Brain pericyte (primary cell): ENCODE measurements around the gene TMEM185B.
"Not testable (repeated sequence)": the region's sequence is repeated elsewhere in the genome, so short reads cannot be mapped to it uniquely, and the experiment has no call there.

ENCODE experiments used
- DNase-seq: peaks from one replicate; pipeline ENCODE4 v3.0.0-alpha.2; 2012; ENCODE audit warnings: low read depth, low spot score

Gene TMEM185B

DNA sequence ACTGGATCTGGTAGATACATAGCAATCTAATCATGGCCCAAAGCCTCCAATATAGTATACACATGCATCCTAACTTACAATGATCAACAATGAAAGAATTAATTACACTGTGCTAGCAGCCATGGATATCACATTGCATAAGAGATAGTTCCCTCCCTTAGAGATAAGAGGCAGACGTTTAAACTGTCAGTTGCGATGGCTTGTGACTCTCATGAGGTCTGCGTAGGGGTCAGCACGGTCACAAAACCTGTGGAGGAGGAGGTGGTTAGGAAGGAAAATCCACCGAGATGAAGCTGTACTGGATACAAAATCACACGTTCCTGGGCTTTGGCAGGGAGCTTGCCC lies 28.7 kb upstream of the TMEM185B start:
- no peak for DNase-seq

GRCh38 chr2:120251078-120251477 lies 27.9 kb upstream of the TMEM185B start:
- DNase-seq = no peak

- DNase-seq = no peak
Measured at GRCh38 chr2:120250640-120251039, 27.4 kb upstream of the TMEM185B start.

DNA sequence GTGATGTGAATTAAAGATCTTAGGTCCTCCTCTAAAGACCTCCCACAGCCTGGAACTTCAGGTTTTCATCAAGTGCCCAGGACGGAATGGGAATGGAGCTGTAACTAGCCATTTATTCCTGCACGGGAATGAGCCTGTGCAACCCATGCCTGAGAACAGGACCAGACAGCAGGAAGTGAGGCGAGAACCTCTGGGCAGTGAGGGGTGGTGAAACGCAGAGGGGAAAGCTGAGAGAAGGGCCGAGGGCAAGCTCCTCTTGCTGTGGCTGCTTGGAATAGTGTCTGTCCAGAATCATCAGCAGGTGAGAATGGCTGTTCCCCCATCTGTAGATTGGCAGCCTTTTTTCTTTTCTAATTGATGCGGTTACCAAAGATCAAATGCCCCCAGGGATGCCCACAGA lies 24.7 kb upstream of the TMEM185B start:
- no peak for DNase-seq

DNA sequence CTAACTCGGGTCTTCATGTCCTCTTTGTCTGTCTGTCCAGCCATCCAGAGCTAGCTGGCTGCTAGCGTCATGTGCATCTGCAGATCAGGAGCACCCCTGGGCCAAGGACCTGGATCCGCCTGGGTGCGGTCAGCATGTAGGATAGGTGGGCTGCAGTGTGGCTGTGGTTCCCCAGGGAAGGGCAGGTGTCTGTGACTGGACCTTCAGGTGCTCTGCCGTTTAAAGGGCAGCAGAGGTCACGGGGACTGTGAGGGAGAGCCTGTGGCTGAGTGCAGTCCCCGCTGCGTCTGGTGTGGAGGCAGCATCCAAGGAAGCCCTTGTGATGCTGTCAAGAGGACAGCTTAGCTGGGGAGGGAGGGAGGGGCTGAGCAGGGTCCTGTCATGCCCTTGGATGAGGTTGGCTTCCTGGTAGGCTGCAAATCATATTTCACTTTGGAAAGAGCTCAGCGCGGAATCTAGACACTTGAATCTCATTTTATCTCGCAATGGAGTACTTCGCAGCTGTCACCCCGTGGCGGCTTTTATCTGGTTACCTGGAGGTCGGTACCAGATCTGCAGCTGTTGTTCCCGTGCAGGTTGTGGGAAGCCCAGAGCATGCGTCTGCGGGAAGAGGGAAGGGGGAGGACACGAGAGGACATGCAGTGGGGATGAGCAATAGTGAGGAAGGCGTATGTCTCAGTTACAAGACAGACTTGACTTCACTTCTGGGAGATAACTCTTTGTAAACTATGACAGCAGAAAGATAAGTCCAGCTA lies 23.5 kb upstream of the TMEM185B start:
- no peak for DNase-seq

- no peak for DNase-seq
Measured at GRCh38 chr2:120245520-120246332, 22.5 kb upstream of the TMEM185B start.

GRCh38 chr2:120244656-120245519 lies 21.7 kb upstream of the TMEM185B start:
- no peak for DNase-seq

DNA sequence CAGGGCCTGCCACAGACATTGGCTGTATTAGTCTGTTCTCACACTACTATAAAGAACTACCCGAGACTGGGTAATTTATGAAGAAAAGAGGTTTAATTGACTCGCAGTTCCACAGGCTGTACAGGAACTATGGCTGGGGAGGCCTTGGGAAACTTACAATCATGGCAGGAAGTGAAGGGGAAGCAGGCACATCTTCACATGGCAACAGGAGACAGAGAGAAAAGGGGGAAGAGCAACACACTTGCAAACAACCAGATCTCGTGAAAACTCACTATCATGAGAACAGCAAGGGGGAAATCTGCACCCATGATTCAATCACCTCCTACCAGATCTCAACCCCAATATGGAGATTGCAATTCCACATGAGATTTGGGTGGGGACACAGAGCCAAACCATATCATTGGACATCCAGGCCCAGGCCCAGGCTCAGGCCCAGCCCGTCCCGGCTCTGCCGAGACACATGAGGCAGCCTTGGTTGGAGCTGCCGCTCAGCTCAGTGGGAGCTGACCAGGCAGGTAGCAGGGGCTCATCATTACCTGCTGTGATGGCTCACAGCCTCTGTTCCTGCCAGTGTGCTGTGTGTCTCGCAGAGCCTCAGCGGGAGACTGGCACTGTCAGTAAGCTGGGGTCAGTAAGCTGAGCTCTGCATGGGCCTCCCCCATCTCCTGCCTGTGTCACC lies 20.8 kb upstream of the TMEM185B start:
- no peak for DNase-seq

GRCh38 chr2:120243211-120243610 lies 20.0 kb upstream of the TMEM185B start:
- DNase-seq = no peak

DNA sequence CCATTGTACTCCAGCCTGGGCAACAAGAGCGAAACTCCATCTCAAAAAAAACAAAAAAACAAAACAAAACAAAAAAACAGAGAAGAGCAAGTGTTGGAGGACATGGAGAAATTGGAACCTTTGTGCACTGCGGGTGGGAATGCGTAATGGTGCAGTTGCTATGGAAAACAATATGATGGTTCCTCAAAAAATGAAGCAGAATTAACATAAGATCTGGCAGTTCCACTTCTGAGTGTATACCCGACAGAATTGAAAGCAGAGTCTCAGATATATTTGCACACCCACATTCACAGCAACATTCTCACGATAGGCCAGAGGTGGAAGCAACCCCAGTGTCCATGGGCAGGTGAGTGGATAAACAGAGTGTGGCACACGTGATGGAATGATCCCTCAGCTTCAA lies 18.5 kb upstream of the TMEM185B start:
- no peak for DNase-seq

DNA sequence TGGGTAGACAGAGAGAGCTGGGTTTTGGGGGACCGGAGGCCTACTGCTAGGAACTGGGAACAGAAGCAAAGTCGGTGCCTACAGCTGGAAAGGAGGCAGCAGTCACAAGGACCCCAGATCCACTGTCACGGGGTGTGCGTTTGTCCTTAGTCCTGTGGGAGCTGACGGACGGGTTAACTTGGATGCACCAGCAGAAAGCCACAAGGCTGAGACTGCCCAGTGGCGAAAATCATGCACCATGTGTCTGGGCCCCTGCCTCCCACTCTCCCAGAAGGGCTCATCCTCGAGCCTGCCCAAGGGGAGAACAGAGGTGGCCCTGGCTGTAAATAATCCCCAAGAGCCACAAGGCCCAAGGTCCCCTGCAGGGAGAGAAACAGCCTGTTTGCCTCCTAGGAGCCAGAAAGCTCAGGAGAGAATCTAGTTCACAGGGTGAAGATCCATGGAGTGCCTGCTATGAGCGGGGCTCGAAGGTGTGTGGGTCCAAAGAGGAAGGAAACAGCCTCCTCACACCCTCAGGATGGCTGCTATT lies 17.8 kb upstream of the TMEM185B start:
- no peak for DNase-seq

DNA sequence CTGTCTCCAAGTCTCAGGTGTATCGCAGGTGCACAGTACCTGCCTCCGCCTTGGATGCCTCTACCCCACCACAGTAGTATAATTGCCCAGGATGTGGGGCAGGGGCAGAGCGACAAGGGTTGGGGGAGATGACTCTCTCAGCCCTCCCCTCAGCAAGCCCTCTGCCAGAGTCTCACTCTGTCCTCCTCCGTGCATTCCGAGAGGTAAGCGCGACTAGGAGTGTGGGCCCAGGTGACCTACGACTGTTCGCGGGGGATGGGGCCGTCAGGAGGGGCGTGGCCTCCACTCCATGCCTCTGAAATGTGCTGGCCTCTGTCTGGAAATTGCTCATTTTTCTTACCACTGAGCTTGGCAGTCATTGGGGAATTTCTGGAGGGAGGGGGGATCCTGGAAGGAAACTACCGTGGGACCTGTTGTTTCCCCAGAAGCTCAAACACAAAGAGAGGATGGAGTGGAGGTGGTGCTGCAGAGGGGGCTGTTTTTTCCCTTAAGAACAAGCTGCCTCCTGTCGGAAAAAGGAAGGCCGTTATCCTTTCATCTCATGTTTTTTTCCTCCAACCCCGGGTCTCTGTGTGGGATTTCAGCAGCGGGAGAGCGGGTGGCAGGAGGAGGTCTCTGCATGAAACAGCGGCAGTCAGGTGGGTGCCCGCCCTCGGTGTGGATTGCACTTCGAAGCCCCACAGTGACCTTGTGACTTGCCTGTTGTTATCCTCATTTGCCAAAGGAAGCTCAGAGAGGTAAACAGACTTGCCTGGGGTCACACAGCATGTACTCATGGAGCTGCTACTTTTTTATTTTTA lies 16.5 kb upstream of the TMEM185B start:
- no peak for DNase-seq

- DNase-seq = no peak
Measured at GRCh38 chr2:120238728-120239487, 15.7 kb upstream of the TMEM185B start.

DNA sequence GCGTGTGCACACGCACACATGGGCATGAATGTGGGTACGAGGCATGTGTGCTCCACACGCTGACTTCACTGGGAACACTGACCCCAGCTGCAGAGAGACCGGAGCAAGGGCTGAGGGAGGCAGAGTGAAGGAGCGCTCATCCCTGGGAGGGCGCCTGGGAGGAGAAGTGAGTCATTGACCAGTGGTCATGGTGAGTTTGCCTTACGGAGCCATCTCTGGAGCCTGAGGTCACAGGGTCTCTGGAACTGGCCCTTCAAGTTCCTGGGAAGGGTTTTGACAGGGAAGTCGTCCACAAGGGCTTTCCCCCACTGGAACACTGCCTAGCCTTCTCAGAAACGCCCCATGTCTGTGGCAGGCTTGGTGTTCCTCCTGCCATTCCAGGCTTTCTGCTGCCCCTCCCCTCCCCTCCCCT lies 14.3 kb upstream of the TMEM185B start:
- DNase-seq = no peak

- DNase-seq = no peak
Measured at GRCh38 chr2:120236791-120237190, 13.6 kb upstream of the TMEM185B start.

- no peak for DNase-seq
Measured at GRCh38 chr2:120236316-120236715, 13.1 kb upstream of the TMEM185B start.

GRCh38 chr2:120235681-120236080 lies 12.5 kb upstream of the TMEM185B start:
- no peak for DNase-seq

DNA sequence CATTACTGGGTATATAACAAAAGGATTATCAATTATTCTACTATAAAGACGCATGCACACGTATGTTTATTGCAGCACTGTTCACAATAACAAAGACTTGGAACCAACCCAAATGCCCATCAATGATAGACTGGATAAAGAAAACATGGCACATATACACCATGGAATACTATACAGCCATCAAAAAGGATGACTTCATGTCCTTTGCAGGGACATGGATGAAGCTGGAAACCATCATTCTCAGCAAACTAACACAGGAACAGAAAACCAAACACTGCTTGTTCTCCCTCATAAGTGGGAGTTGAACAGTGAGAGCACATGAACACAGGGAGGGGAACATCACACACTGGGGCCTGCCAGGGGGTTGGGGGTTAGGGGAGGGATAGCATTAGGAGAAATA lies 12.0 kb upstream of the TMEM185B start:
- DNase-seq = not testable (repeated sequence)

DNA sequence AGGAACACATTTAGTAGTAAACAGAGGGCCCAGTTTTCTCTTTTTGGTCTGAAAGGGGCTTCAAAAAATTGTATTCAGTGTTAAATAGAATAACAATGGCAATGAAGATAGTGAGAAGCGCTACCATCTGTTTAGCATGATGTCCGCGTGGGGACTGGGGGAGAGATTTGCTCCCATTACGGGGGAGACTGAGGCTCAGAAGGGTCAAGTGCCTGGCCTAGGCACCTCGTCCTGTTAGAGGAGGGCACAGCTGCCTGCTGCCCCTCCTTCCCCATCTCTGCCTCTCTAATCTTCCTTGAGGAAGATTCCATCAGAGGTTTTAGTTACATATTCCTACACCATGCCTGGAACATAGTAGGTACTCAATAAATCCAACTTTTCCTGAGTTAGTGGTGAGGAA lies 10.1 kb upstream of the TMEM185B start:
- no peak for DNase-seq
